Measurements from ENCODE around the gene KCNS1.

The KCNS1 gene

DNA sequence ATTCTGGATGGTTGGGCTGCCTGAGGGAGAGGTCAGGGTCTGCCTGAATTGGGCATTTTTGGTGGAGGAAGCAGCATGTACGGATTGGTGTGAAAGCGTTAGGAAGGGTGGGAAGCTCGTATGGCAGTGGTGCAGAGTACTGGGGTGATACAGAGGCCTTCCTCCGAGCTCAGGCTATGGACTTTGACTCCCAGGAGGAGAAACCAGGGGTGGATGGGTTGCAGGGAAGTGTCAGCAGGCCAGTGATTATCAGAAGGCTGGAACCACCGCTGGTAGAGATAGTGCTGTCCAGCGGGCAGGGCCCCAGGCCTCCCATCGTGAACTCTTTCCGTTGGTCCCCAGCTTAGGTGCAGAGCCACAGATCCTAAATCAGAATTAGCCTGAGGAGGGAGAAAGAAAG is 8.7 kb upstream of the KCNS1 start:
- DNase-seq (ENCODE audit: low read depth) = no peak
- TF ChIP-seq, protein P1, sequence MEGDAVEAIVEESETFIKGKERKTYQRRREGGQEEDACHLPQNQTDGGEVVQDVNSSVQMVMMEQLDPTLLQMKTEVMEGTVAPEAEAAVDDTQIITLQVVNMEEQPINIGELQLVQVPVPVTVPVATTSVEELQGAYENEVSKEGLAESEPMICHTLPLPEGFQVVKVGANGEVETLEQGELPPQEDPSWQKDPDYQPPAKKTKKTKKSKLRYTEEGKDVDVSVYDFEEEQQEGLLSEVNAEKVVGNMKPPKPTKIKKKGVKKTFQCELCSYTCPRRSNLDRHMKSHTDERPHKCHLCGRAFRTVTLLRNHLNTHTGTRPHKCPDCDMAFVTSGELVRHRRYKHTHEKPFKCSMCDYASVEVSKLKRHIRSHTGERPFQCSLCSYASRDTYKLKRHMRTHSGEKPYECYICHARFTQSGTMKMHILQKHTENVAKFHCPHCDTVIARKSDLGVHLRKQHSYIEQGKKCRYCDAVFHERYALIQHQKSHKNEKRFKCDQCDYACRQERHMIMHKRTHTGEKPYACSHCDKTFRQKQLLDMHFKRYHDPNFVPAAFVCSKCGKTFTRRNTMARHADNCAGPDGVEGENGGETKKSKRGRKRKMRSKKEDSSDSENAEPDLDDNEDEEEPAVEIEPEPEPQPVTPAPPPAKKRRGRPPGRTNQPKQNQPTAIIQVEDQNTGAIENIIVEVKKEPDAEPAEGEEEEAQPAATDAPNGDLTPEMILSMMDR (IDR thresholded peaks at IDR 0.05; ENCODE audit: control insufficient read depth, extremely low read depth, insufficient read depth) = no peak
- H3K4me3 ChIP-seq (ENCODE audit: low read depth, low read length) = no peak overlapping the region

DNA sequence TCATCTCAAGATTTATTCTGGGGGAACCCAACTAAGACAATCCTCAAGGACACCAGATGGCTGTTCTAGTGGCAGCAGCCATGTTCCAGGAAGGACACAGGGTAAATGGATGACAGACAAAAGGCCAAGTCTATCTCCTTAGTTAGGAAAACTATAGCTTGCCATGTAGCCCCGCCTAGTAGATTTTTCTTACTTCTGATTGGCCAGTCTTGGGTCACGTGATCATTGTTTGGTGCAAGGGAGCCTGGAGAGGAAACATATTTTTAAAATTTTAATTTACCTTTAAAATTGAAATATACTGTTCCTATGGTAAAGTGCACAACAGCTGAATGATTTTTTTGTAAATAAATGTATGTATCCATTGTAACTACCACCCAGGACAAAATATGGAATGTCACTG is 4.4 kb upstream of the KCNS1 start:
- no peak overlapping the region for H3K4me3 ChIP-seq (ENCODE audit: low read depth, low read length)
- TF ChIP-seq, protein P1 (IDR thresholded peaks at IDR 0.05; ENCODE audit: control insufficient read depth, extremely low read depth, insufficient read depth) = no peak
- no peak for DNase-seq (ENCODE audit: low read depth)

DNA sequence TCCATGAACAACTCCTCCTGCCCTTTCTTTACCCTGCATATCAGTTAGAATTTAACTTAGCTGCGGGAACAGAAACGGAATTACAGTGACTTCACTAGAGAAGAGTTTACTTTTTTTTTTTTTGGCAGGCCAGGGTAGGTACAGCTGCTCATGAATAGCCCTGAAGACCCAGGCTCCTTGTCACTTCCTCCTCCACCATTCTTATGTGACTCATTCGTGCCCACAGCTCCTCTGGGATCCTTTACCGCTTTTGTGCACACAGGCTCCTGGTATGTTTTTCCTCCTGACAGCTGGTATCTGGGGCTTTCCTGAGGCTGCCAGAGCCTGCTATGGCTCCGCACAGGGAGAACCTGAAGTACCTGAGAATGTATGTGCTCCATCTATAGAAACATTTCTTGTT is 3.9 kb upstream of the KCNS1 start:
- TF ChIP-seq, protein P1 (IDR thresholded peaks at IDR 0.05; ENCODE audit: control insufficient read depth, extremely low read depth, insufficient read depth) = no peak
- no peak for DNase-seq (ENCODE audit: low read depth)
- no peak overlapping the region for H3K4me3 ChIP-seq (ENCODE audit: low read depth, low read length)

DNA sequence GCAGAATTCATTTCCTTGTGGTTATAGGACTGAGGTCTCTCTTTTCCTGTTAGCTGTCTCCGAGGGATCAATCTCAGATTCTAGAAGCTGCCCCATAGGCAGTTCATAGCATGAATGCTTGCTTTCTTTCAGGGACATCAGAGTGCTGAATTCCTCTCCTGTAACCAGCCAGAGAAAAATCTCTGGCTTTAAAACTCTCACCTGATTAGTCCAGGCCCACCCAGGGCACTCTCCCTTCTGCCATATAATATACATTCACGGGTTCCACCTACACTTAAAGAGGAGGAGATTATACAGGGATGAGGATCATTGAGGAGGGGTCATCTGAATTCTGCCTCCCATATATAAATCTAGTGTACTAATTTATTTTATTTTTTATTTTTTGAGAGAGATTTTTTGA is 2.1 kb upstream of the KCNS1 start:
- H3K4me3 ChIP-seq (ENCODE audit: low read depth, low read length) = no peak overlapping the region
- DNase-seq (ENCODE audit: low read depth) = no peak
- TF ChIP-seq, protein P1 (IDR thresholded peaks at IDR 0.05; ENCODE audit: control insufficient read depth, extremely low read depth, insufficient read depth) = no peak

DNA sequence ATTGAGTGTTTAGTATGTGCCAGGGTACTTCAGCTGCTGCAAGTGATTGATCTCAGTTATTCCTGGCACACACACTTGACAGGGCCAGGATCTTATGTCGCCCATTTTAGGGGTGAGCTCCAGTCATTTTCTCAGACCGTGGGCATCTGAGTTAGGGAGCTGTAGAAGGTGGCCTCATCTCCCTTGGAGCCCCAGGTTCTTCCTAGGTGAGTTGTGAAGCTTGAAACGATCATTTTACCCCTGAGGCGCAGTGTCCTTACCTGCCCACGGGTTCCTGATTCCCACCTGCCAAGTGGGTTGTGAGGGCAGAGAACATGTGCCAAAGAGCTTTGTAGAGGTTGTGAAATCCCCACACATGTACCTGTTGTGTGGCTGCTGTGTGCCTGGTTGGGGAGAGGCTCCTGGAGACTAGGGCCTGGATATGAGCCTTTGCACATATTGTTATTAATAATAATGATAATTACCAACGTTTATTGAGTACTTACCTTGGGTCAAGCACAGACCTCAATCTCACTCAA is 465 bp upstream of the KCNS1 start:
- TF ChIP-seq, protein P1 (IDR thresholded peaks at IDR 0.05; ENCODE audit: control insufficient read depth, extremely low read depth, insufficient read depth) = no peak
- no peak for DNase-seq (ENCODE audit: low read depth)
- H3K4me3 ChIP-seq (ENCODE audit: low read depth, low read length) = no peak overlapping the region

DNA sequence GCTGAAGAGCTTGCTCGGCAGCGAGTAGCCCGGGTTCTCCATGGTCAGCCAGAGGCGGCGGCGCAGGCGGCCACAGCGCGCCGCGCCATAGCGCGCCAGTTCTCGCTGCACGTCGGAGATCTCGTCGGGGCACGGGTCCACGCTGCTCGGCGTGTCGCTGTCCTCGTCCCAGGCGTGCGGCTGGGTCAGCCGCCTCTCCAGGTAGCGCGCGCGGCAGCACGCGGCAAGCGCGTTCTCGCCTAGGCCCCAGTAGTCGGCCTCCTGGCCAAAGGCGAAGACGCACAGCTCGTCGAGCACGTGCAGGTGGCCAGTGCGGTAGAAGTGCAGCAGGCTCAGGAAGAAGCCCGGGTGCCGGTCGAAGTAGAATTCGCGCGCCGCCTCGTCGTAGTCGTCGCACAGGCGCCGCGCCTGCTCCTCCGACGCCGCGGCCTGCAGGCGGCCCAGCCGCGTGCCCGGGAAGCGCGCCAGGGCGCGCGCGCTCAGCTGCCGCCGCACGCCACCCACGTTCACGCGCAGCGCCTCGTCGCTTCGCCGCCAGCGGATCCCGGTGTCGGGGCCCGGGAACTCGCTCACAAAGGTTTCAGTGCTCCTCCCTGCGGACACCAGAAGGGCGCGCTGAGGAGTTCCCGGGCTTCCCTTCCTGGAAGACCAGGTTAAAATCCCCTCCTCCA is 2.7 kb downstream of the KCNS1 start:
- TF ChIP-seq, protein P1 (IDR thresholded peaks at IDR 0.05; ENCODE audit: control insufficient read depth, extremely low read depth, insufficient read depth) = no peak
- no peak overlapping the region for H3K4me3 ChIP-seq (ENCODE audit: low read depth, low read length)
- DNase-seq (ENCODE audit: low read depth) = no peak

Data from LNCaP clone FGC (cell line).